ENCODE measurements around the gene CWC15. TPM values are rescaled to one million over a fixed set of nuclear protein-coding genes. Genes with fewer than 3 reads are reported as not detected.
"Not testable (repeated sequence)": the region's sequence is repeated elsewhere in the genome, so short reads cannot be mapped to it uniquely, and the experiment has no call there.

CWC15 gene
- total and polyA plus RNA-seq, 4 donors, result 51.8 to 114 (median 107) TPM

DNA sequence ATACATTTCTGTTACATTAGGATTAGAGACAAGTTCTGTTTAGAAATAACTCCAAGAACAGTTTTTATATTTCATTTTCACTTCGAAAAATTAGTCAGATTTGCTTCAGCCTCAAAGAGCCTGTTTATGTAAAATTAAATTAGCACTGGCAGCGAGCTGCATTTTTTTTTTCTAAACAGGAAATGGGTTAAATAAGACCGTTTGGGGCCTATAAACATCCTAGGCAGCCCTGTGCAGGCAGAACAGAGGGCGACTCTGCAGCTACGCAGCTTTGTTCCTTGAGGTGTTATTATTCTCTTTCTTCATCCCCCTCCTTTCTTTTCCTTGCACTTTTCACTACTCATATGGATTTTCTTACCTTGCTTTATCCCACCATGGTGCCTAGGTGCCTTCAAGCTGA lies 48.7 kb downstream of the CWC15 start:
- Histone ChIP-seq H3K27me3 (ENCODE audit: control insufficient read depth, insufficient read depth, low read length) (no peaks in the 10 kb centered on the region), H3K36me3 (ENCODE audit: control insufficient read depth, insufficient read depth, low read length) (no peaks in the 10 kb centered on the region), H3K9me3 (ENCODE audit: control insufficient read depth, insufficient read depth, low read length) (no peaks in the 10 kb centered on the region), H3K27ac (ENCODE audit: low read depth, low read length) (no peak overlapping the region), H3K4me1 (ENCODE audit: control insufficient read depth, insufficient read depth, low read length) (peaks cover 33% of the 10 kb centered on the region), H3K4me3 (ENCODE audit: low read depth, low read length) (no peak overlapping the region)
- no peak for DNase-seq (ENCODE audit: low read depth in 4 of 6, low spot score in 6 of 6)
- 74% methylated on average over 2 of the region's 5 CpGs for WGBS (ENCODE audit: insufficient coverage)

DNA sequence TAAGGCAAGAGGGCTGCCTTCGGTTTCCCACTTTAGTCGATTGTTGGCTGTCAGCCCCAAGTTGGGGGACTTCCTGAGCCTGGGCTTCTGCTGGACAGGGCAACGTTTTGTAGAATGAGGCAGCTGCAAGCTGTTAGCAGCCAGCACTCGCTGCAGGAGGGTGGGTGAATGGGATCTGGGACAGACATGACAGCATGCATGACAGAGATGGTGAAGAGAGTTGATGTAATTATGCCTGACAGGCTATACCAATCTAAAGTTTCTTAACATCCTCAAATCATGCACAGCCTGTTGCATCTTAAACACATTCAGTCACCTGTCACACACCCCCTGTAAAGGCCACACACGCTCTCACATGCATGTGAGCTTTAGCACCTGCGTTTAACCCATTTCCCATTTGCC lies 49.2 kb downstream of the CWC15 start:
- peak in 1 of 6 donors; percentile 19 for DNase-seq (ENCODE audit: low read depth in 4 of 6, low spot score in 6 of 6)
- no peaks in the 10 kb centered on the region for H3K36me3 ChIP-seq (ENCODE audit: control insufficient read depth, insufficient read depth, low read length)
- peaks cover 33% of the 10 kb centered on the region for H3K4me1 ChIP-seq (ENCODE audit: control insufficient read depth, insufficient read depth, low read length)
- no peak overlapping the region for H3K27ac ChIP-seq (ENCODE audit: low read depth, low read length)
- no peaks in the 10 kb centered on the region for H3K9me3 ChIP-seq (ENCODE audit: control insufficient read depth, insufficient read depth, low read length)
- WGBS (ENCODE audit: insufficient coverage), result 68% methylated on average over 3 of the region's 6 CpGs
- H3K27me3 ChIP-seq (ENCODE audit: control insufficient read depth, insufficient read depth, low read length), result no peaks in the 10 kb centered on the region
- H3K4me3 ChIP-seq (ENCODE audit: low read depth, low read length), result no peak overlapping the region

GRCh38 chr11:94923004-94923334 lies 50.4 kb downstream of the CWC15 start:
- Histone ChIP-seq H3K36me3 (ENCODE audit: control insufficient read depth, insufficient read depth, low read length) (no peaks in the 10 kb centered on the region), H3K4me3 (ENCODE audit: low read depth, low read length) (no peak overlapping the region), H3K9me3 (ENCODE audit: control insufficient read depth, insufficient read depth, low read length) (no peaks in the 10 kb centered on the region), H3K27ac (ENCODE audit: low read depth, low read length) (no peak overlapping the region), H3K27me3 (ENCODE audit: control insufficient read depth, insufficient read depth, low read length) (no peaks in the 10 kb centered on the region), H3K4me1 (ENCODE audit: control insufficient read depth, insufficient read depth, low read length) (peaks cover 32% of the 10 kb centered on the region)
- WGBS (ENCODE audit: insufficient coverage), result 92% methylated on average over 2 of the region's 2 CpGs
- DNase-seq (ENCODE audit: low read depth in 4 of 6, low spot score in 6 of 6), result no peak

GRCh38 chr11:94922321-94923003 lies 50.9 kb downstream of the CWC15 start:
- Histone ChIP-seq H3K27me3 (ENCODE audit: control insufficient read depth, insufficient read depth, low read length) (no peaks in the 10 kb centered on the region), H3K36me3 (ENCODE audit: control insufficient read depth, insufficient read depth, low read length) (no peaks in the 10 kb centered on the region), H3K4me3 (ENCODE audit: low read depth, low read length) (no peak overlapping the region), H3K4me1 (ENCODE audit: control insufficient read depth, insufficient read depth, low read length) (peaks cover 27% of the 10 kb centered on the region), H3K9me3 (ENCODE audit: control insufficient read depth, insufficient read depth, low read length) (no peaks in the 10 kb centered on the region), H3K27ac (ENCODE audit: low read depth, low read length) (no peak overlapping the region)
- 53% methylated on average over 2 of the region's 5 CpGs for WGBS (ENCODE audit: insufficient coverage)
- DNase-seq (ENCODE audit: low read depth in 4 of 6, low spot score in 6 of 6), result peak in 2 of 6 donors; percentile 14 to 80

- Histone ChIP-seq H3K4me1 (ENCODE audit: control insufficient read depth, insufficient read depth, low read length) (peaks cover 16% of the 10 kb centered on the region), H3K27ac (ENCODE audit: low read depth, low read length) (no peak overlapping the region), H3K36me3 (ENCODE audit: control insufficient read depth, insufficient read depth, low read length) (no peaks in the 10 kb centered on the region), H3K27me3 (ENCODE audit: control insufficient read depth, insufficient read depth, low read length) (no peaks in the 10 kb centered on the region), H3K9me3 (ENCODE audit: control insufficient read depth, insufficient read depth, low read length) (no peaks in the 10 kb centered on the region), H3K4me3 (ENCODE audit: low read depth, low read length) (no peak overlapping the region)
- DNase-seq (ENCODE audit: low read depth in 4 of 6, low spot score in 6 of 6), result no peak
These were observed 53.0 kb downstream of the CWC15 start for GRCh38 chr11:94920311-94920710.

GRCh38 chr11:94913718-94914394 lies 59.5 kb downstream of the CWC15 start:
- H3K27me3 ChIP-seq (ENCODE audit: control insufficient read depth, insufficient read depth, low read length); H3K27ac ChIP-seq (ENCODE audit: low read depth, low read length); H3K4me3 ChIP-seq (ENCODE audit: low read depth, low read length); H3K9me3 ChIP-seq (ENCODE audit: control insufficient read depth, insufficient read depth, low read length); H3K36me3 ChIP-seq (ENCODE audit: control insufficient read depth, insufficient read depth, low read length); H3K4me1 ChIP-seq (ENCODE audit: control insufficient read depth, insufficient read depth, low read length); DNase-seq (ENCODE audit: low read depth in 4 of 6, low spot score in 6 of 6): not testable (repeated sequence)
- 75% methylated on average over 1 of the region's 2 CpGs for WGBS (ENCODE audit: insufficient coverage)

- no peak overlapping the region for H3K27ac ChIP-seq (ENCODE audit: low read depth, low read length)
- H3K9me3 ChIP-seq (ENCODE audit: control insufficient read depth, insufficient read depth, low read length), result no peaks in the 10 kb centered on the region
- DNase-seq (ENCODE audit: low read depth in 4 of 6, low spot score in 6 of 6), result no peak
- H3K36me3 ChIP-seq (ENCODE audit: control insufficient read depth, insufficient read depth, low read length), result no peaks in the 10 kb centered on the region
- H3K4me1 ChIP-seq (ENCODE audit: control insufficient read depth, insufficient read depth, low read length), result no peaks in the 10 kb centered on the region
- no peaks in the 10 kb centered on the region for H3K27me3 ChIP-seq (ENCODE audit: control insufficient read depth, insufficient read depth, low read length)
- no CpG with 5 or more reads among the region's 9 CpGs for WGBS (ENCODE audit: insufficient coverage)
- no peak overlapping the region for H3K4me3 ChIP-seq (ENCODE audit: low read depth, low read length)
These were observed 60.5 kb downstream of the CWC15 start for GRCh38 chr11:94912806-94913205.

Other genes starting within 250 kb of the CWC15 start
- 10 to 100 TPM; 46.4 to 60.6 TPM for gene AMOTL1, start 205.2 kb downstream of the CWC15 start, total RNA-seq
- 10 to 100 TPM; 20.2 to 22.7 TPM for gene AMOTL1, start 205.2 kb downstream of the CWC15 start, polyA plus RNA-seq (ENCODE audit: insufficient read length in 2 of 2)
- 1 to 10 TPM; 1.4 to 2.3 TPM for gene KDM4D, start 153 bp upstream of the CWC15 start, total RNA-seq
- 1 to 10 TPM; 2.4 to 2.6 TPM for gene KDM4D, start 153 bp upstream of the CWC15 start, polyA plus RNA-seq (ENCODE audit: insufficient read length in 2 of 2)
- not detected for gene KDM4E, start 51.7 kb upstream of the CWC15 start, total RNA-seq
- gene KDM4E, start 51.7 kb upstream of the CWC15 start, polyA plus RNA-seq (ENCODE audit: insufficient read length in 2 of 2), result under 1 TPM in 1 of 2 donors, not detected in 1; 0.11 TPM
- under 1 TPM in 1 of 2 donors, not detected in 1; 0.11 TPM for gene KDM4F, start 75.9 kb upstream of the CWC15 start, total RNA-seq
- not detected for gene KDM4F, start 75.9 kb upstream of the CWC15 start, polyA plus RNA-seq (ENCODE audit: insufficient read length in 2 of 2)
- gene SRSF8, start 93.4 kb upstream of the CWC15 start, total RNA-seq, result 10 to 100 TPM; 26.6 to 27.3 TPM
- 10 to 100 TPM; 65.0 to 79.6 TPM for gene SRSF8, start 93.4 kb upstream of the CWC15 start, polyA plus RNA-seq (ENCODE audit: insufficient read length in 2 of 2)
- 100 to 1,000 TPM in 1 of 2 donors, 10 to 100 TPM in 1; 57.1 to 109 TPM for gene ENDOD1, start 116.3 kb upstream of the CWC15 start, total RNA-seq
- gene ENDOD1, start 116.3 kb upstream of the CWC15 start, polyA plus RNA-seq (ENCODE audit: insufficient read length in 2 of 2), result 10 to 100 TPM; 41.2 to 44.4 TPM

All from spinal cord (tissue), 10 donors.